DND-41 (cell line): ENCODE measurements around the gene LUZP1.

Experiments
- ATAC-seq: fragments of 200-7000 bp; cut with Tn5 transposase; 3 replicates; pipeline ENCODE4 v1.9.1; 2021; ENCODE audit warnings: low read depth; ENCODE audit not compliant: insufficient read depth
- DNase-seq: peaks from one replicate; pipeline ENCODE4 v3.0.0-alpha.2; 2020
- H2AFZ ChIP-seq: 2 replicates; pipeline ENCODE4 v1.6.0; 2012; ENCODE audit warnings: low read depth, low read length
- H3K27ac ChIP-seq: 2 replicates; pipeline ENCODE4 v1.5.1; 2012; ENCODE audit warnings: low read length, inconsistent platforms
- H3K27me3 ChIP-seq: fragments of 200-600 bp; sonication (generic); 2 replicates; pipeline ENCODE4 v1.6.0; 2012; ENCODE audit warnings: low read length, mild to moderate bottlenecking, inconsistent platforms; ENCODE audit not compliant: insufficient read depth, poor library complexity
- H3K36me3 ChIP-seq: 2 replicates; pipeline ENCODE4 v1.5.1; 2012; ENCODE audit warnings: low read length, inconsistent platforms; ENCODE audit not compliant: insufficient read depth
- H3K4me1 ChIP-seq: 2 replicates; pipeline ENCODE4 v1.5.1; 2012; ENCODE audit warnings: mild to moderate bottlenecking, low read length; ENCODE audit not compliant: insufficient read depth
- H3K4me2 ChIP-seq: 2 replicates; pipeline ENCODE4 v1.6.0; 2012; ENCODE audit warnings: mild to moderate bottlenecking, moderate library complexity, low read length, inconsistent platforms; ENCODE audit not compliant: insufficient read depth
- H3K4me3 ChIP-seq, 2 experiments: fragments of 200-600 bp in 1 of 2; shearing (Covaris generic) in 1 of 2; 2 replicates each; pipeline ENCODE4 v1.5.1; 2012 to 2016; ENCODE audit warnings: inconsistent platforms in 2 of 2, low read length in 2 of 2, mild to moderate bottlenecking in 2 of 2, low read depth in 1 of 2, moderate library complexity in 1 of 2
- H3K79me2 ChIP-seq: 2 replicates; pipeline ENCODE4 v1.6.0; 2012; ENCODE audit warnings: low read length, inconsistent platforms; ENCODE audit not compliant: insufficient read depth
- H3K9ac ChIP-seq: 2 replicates; pipeline ENCODE4 v1.6.0; 2012; ENCODE audit warnings: low read depth, mild to moderate bottlenecking, inconsistent platforms, low read length, moderate library complexity
- H3K9me3 ChIP-seq: 2 replicates; pipeline ENCODE4 v1.5.1; 2012; ENCODE audit warnings: low read length, moderate library complexity, mild to moderate bottlenecking, inconsistent platforms; ENCODE audit not compliant: insufficient read depth, severe bottlenecking
- H4K20me1 ChIP-seq: 2 replicates; pipeline ENCODE4 v1.6.0; 2012; ENCODE audit warnings: low read length; ENCODE audit not compliant: insufficient read depth
- CTCF ChIP-seq: IDR thresholded peaks from 2 replicates; pipeline ENCODE4 v1.5.1; 2012; ENCODE audit warnings: borderline replicate concordance, low read length, moderate library complexity, mild to moderate bottlenecking; ENCODE audit not compliant: poor library complexity, severe bottlenecking; ENCODE audit errors: extremely low read depth
- EZH2 ChIP-seq: IDR thresholded peaks from 3 replicates; pipeline ENCODE4 v1.6.1; 2012; ENCODE audit warnings: borderline replicate concordance, low read depth, mild to moderate bottlenecking, moderate library complexity, low read length, inconsistent platforms; ENCODE audit not compliant: severe bottlenecking

Gene LUZP1

GRCh38 chr1:23114424-23115079 is 54.1 kb downstream of the LUZP1 start:
- Histone ChIP-seq H3K4me1 (peaks cover 4% of the 10 kb centered on the region), H3K4me2 (no peak overlapping the region), H3K27ac (no peak overlapping the region), H3K4me3 (no peak overlapping the region), H4K20me1 (peaks cover 47% of the 10 kb centered on the region), H3K9ac (no peak overlapping the region), H2AFZ (no peak overlapping the region), H3K27me3 (no peaks in the 10 kb centered on the region), H3K9me3 (no peaks in the 10 kb centered on the region), H3K36me3 (no peaks in the 10 kb centered on the region), H3K79me2 (peaks cover 72% of the 10 kb centered on the region)
- DNase-seq, result no peak
- no peak for ATAC-seq
- TF ChIP-seq CTCF (no peak), EZH2 (no peak)

- Histone ChIP-seq H3K36me3 (peaks cover 18% of the 10 kb centered on the region), H3K4me2 (no peak overlapping the region), H3K9ac (no peak overlapping the region), H3K27ac (no peak overlapping the region), H2AFZ (no peak overlapping the region), H3K4me3 (no peak overlapping the region), H4K20me1 (peaks cover 53% of the 10 kb centered on the region), H3K9me3 (no peaks in the 10 kb centered on the region), H3K27me3 (no peaks in the 10 kb centered on the region), H3K4me1 (no peaks in the 10 kb centered on the region), H3K79me2 (peaks cover 60% of the 10 kb centered on the region)
- ATAC-seq, result no peak
- no peak for DNase-seq
- TF ChIP-seq EZH2, result no peak
Measured at GRCh38 chr1:23111600-23112535, 56.8 kb downstream of the LUZP1 start.

- Histone ChIP-seq H3K36me3 (peaks cover 23% of the 10 kb centered on the region), H3K9ac (no peak overlapping the region), H3K4me1 (no peaks in the 10 kb centered on the region), H3K4me3 (no peak overlapping the region), H3K9me3 (no peaks in the 10 kb centered on the region), H3K79me2 (peaks cover 49% of the 10 kb centered on the region), H2AFZ (no peak overlapping the region), H4K20me1 (peaks cover 44% of the 10 kb centered on the region), H3K27me3 (no peaks in the 10 kb centered on the region), H3K27ac (no peak overlapping the region), H3K4me2 (no peak overlapping the region)
- DNase-seq (no peak), ATAC-seq (no peak)
- TF ChIP-seq EZH2 (no peak), CTCF (no peak)
Measured at GRCh38 chr1:23110391-23110790, 58.3 kb downstream of the LUZP1 start.
